Fibroblast of lung (primary cell): ENCODE measurements around the gene RPS25. TPM values are rescaled to one million over a fixed set of nuclear protein-coding genes. Genes with fewer than 3 reads are reported as not detected.
"Not testable (repeated sequence)": the region's sequence is repeated elsewhere in the genome, so short reads cannot be mapped to it uniquely, and the experiment has no call there.

Experiments
- DNase-seq, 2 donors: peaks; one replicate each; pipeline versions ENCODE4 v3.0.0 to v3.0.0-alpha.2; 2010; ENCODE audit warnings: low read depth in 2 of 2
- H2AFZ ChIP-seq: 2 replicates; pipeline ENCODE4 v1.5.1; 2012; ENCODE audit warnings: low read length, control low read depth, inconsistent platforms
- H3K27ac ChIP-seq: 2 replicates; pipeline ENCODE4 v1.5.1; 2011; ENCODE audit warnings: low read length, control low read depth; ENCODE audit not compliant: insufficient read depth
- H3K27me3 ChIP-seq: 2 replicates; pipeline ENCODE4 v1.5.1; 2011; ENCODE audit warnings: mild to moderate bottlenecking, low read length; ENCODE audit not compliant: control insufficient read depth, insufficient read depth
- H3K36me3 ChIP-seq: 2 replicates; pipeline ENCODE4 v1.5.1; 2011; ENCODE audit warnings: low read length; ENCODE audit not compliant: control insufficient read depth, insufficient read depth
- H3K4me1 ChIP-seq: 2 replicates; pipeline ENCODE4 v1.5.1; 2011; ENCODE audit warnings: low read length; ENCODE audit not compliant: control insufficient read depth, insufficient read depth; ENCODE audit errors: extremely low read depth
- H3K4me2 ChIP-seq: 2 replicates; pipeline ENCODE4 v1.5.1; 2011; ENCODE audit warnings: low read length, control low read depth; ENCODE audit not compliant: insufficient read depth; ENCODE audit errors: extremely low read depth
- H3K4me3 ChIP-seq, 4 experiments: fragments of 200-600 bp in 1 of 4; sonication (generic) in 1 of 4; replicated peaks in 1 of 4; 2 replicates each; pipeline ENCODE4 v1.5.1; 2011 to 2016; ENCODE audit warnings: low read length in 4 of 4, low read depth in 3 of 4, mild to moderate bottlenecking in 3 of 4, control low read depth in 2 of 4, inconsistent platforms in 1 of 4, mixed read lengths in 1 of 4; ENCODE audit not compliant: insufficient read depth in 1 of 4; ENCODE audit errors: control extremely low read depth in 1 of 4
- H3K79me2 ChIP-seq: 2 replicates; pipeline ENCODE4 v1.5.1; 2012; ENCODE audit warnings: mild to moderate bottlenecking, low read length, inconsistent platforms; ENCODE audit not compliant: control insufficient read depth, insufficient read depth
- H3K9ac ChIP-seq: 2 replicates; pipeline ENCODE4 v1.5.1; 2011; ENCODE audit warnings: mild to moderate bottlenecking, low read length, control low read depth; ENCODE audit not compliant: insufficient read depth
- H3K9me3 ChIP-seq: 2 replicates; pipeline ENCODE4 v1.5.1; 2012; ENCODE audit warnings: low read depth, low read length; ENCODE audit not compliant: control insufficient read depth, insufficient read depth
- H4K20me1 ChIP-seq: 2 replicates; pipeline ENCODE4 v1.5.1; 2011; ENCODE audit warnings: low read length; ENCODE audit not compliant: control insufficient read depth, insufficient read depth; ENCODE audit errors: extremely low read depth
- CTCF ChIP-seq, 2 donors: IDR thresholded peaks in 1 of 2; conservative IDR thresholded peaks in 1 of 2; 1 replicate in 1 of 2; 2 replicates in 1 of 2; pipeline ENCODE4 v1.5.1; 2011 to 2012; ENCODE audit warnings: low read length in 2 of 2, control low read depth in 1 of 2, inconsistent platforms in 1 of 2, low read depth in 1 of 2, mild to moderate bottlenecking in 1 of 2
- EZH2 ChIP-seq: IDR thresholded peaks from 2 replicates; pipeline ENCODE4 v1.5.1; 2012; ENCODE audit warnings: low read length, control low read depth, mild to moderate bottlenecking; ENCODE audit errors: missing control alignments
- polyA plus RNA-seq, 2 donors: library from polyadenylated mRNA; depleted of rRNA in 1 of 2; stranded (reverse) in 1 of 2; unstranded in 1 of 2; fragments of >200 nt; gene quantifications; 2 replicates each; pipeline ENCODE4 v1.2.1, GENCODE V29; 2011 to 2012; ENCODE audit warnings: missing spikeins in 1 of 2
- total RNA-seq: library from RNA; depleted of rRNA; stranded (reverse); fragments of >200 nt; gene quantifications from 2 replicates; pipeline ENCODE4 v1.2.1, GENCODE V29; 2014

Gene RPS25
- total and polyA plus RNA-seq, 2 donors (not counting 1 experiment from before 2014, with no cell fraction given), result 525 to 2,775 TPM

GRCh38 chr11:119034813-119035212 lies 16.7 kb upstream of the RPS25 start:
- DNase-seq, result no peak
- H3K4me2 ChIP-seq, result no peak overlapping the region
- H3K4me1 ChIP-seq, result no peaks in the 10 kb centered on the region
- no peak overlapping the region for H3K27ac ChIP-seq
- no peaks in the 10 kb centered on the region for H4K20me1 ChIP-seq
- H3K9ac ChIP-seq, result no peak overlapping the region
- no peaks in the 10 kb centered on the region for H3K36me3 ChIP-seq
- no peak overlapping the region for H2AFZ ChIP-seq
- no peaks in the 10 kb centered on the region for H3K27me3 ChIP-seq
- no peak for TF ChIP-seq CTCF (conservative IDR thresholded peaks at IDR 0.05 in 1 of 2, IDR thresholded peaks at IDR 0.05 in 1 of 2; ENCODE audit: low read depth in 1 of 2, low read length in 2 of 2)
- TF ChIP-seq EZH2, result no peak
- H3K9me3 ChIP-seq, result no peaks in the 10 kb centered on the region
- no peak overlapping the region for H3K4me3 ChIP-seq
- H3K79me2 ChIP-seq, result no peaks in the 10 kb centered on the region

GRCh38 chr11:119033421-119033820 lies 15.3 kb upstream of the RPS25 start:
- H3K4me2 ChIP-seq, H3K9me3 ChIP-seq, H2AFZ ChIP-seq, H3K4me3 ChIP-seq, H3K27ac ChIP-seq, H3K4me1 ChIP-seq, H3K9ac ChIP-seq, H3K79me2 ChIP-seq, H3K36me3 ChIP-seq, H3K27me3 ChIP-seq, H4K20me1 ChIP-seq: not testable (repeated sequence)
- peak in 1 of 2 donors; percentile 23 for DNase-seq

GRCh38 chr11:119031912-119032280 lies 13.8 kb upstream of the RPS25 start:
- Histone ChIP-seq H3K27ac (no peak overlapping the region), H3K27me3 (no peaks in the 10 kb centered on the region), H3K4me3 (no peak overlapping the region), H3K36me3 (peaks cover 1% of the 10 kb centered on the region), H4K20me1 (no peaks in the 10 kb centered on the region), H3K9ac (no peak overlapping the region), H3K79me2 (no peaks in the 10 kb centered on the region), H3K4me2 (no peak overlapping the region), H3K4me1 (no peaks in the 10 kb centered on the region), H2AFZ (no peak overlapping the region), H3K9me3 (no peaks in the 10 kb centered on the region)
- no peak for DNase-seq
- no peak for TF ChIP-seq CTCF (conservative IDR thresholded peaks at IDR 0.05 in 1 of 2, IDR thresholded peaks at IDR 0.05 in 1 of 2; ENCODE audit: low read depth in 1 of 2, low read length in 2 of 2)
- TF ChIP-seq EZH2, result no peak
